HT-29 (cell line): ENCODE data around the gene ADI1. TPM values are rescaled to one million over a fixed set of nuclear protein-coding genes. Genes with fewer than 3 reads are reported as not detected.

ENCODE experiments used
- DNase-seq: peaks from one replicate; pipeline ENCODE4 v3.0.0-alpha.2; 2015; ENCODE audit warnings: low spot score
- total RNA-seq: library from RNA; depleted of rRNA; stranded (reverse); fragments of >200 nt; shearing (Covaris generic); gene quantifications from 2 replicates; pipeline ENCODE4 v1.2.3, GENCODE V29; 2014; rRNA removed

Gene ADI1
- 41.7 and 47.4 TPM in 2 replicates for total RNA-seq

GRCh38 chr2:3519255-3520205, at the start of gene ADI1:
Gene ADI1 (minus strand): TSS chr2:3519531. CDS start chr2:3519487, 44 bp downstream.
- DNase-seq: peak; percentile 70

DNA sequence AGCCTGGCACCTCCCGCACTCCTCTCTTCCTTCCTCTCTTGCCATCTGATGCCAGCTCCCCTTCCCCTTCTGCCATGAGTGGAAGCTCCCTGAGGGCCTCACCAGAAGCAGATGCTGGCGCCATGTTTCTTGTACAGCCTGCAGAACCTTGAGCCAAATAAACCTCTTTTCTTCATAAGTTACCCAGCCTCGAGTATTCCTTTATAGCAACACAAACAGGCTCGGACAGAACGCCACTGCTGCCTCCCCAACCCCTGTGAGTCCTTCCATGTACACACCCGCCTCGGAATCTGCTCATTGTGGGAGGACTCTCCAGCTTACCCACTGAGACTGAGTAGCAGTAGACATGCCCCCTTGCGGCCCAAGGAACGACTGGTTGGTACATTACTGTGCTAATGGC, 47.5 kb upstream of the ADI1 start:
- no peak for DNase-seq

- DNase-seq: no peak
Measured at GRCh38 chr2:3565117-3565516, 45.8 kb upstream of the ADI1 start.

DNA sequence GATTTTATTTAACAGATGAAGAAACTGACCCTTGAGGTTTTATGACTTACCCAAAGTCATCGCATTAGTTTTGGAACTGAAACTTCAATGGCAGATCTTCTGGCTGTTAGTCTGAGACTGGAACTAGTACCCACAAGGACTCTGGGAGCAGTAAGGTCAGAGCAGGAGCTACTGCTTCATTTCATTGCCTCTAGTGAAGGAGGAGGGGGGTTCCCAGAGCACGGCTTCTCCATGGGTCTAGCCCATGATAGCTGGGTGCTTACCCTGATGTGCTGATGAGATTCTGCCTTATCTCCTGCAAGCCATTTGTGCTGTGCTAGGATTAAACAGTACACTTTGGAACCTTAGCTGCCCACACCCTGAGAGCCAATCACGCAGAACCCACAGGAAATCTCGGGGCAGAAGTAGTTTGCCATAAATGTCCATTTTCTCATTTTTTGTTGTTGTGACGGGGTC, 44.2 kb upstream of the ADI1 start:
- no peak for DNase-seq

DNA sequence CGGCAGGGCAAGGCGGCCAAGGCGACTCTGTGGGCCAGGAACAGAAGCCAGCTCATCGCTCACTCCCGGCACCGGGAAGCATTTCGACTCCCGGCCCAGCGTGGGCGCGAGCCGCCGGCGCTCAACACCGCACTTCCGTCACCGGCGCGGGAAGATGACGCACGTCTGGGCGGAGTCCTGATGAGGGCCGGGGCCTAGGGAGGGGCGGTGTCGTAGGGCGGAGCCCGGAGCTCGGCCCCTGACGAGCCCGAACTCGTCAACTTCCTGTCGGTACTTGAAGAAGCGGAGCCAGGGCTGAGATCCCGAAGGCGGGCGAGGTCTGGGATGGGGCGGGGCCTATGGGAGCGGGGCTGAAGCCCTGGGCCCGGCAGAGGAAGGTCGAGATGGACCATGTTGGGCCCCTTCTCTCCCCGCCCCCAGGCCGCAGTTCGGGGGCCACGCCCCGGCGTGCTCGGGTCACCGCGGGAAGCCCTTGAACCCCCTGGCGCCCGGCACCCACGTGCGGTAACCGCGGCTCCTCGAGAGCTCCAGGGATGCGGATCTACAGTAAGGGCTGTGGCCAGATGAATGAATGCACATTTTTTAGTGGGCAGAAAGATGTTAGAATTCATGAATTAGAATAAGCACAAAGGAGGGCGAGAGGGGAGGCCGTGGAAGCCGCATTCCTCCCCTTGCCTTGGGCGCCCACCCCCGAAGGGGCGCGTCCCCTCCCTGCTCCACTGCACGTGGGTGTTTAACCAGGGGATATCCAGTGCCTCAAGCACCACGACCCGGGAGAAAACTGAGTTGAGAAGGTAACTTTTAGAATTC, 39.1 kb upstream of the ADI1 start, which contains the start of gene RNASEH1:
Gene RNASEH1, minus strand, starts transcription at position 129 of the 810 bp plus-strand sequence. Its CDS starts 73 bp downstream, at position 56.
- peak; percentile 98 for DNase-seq

DNA sequence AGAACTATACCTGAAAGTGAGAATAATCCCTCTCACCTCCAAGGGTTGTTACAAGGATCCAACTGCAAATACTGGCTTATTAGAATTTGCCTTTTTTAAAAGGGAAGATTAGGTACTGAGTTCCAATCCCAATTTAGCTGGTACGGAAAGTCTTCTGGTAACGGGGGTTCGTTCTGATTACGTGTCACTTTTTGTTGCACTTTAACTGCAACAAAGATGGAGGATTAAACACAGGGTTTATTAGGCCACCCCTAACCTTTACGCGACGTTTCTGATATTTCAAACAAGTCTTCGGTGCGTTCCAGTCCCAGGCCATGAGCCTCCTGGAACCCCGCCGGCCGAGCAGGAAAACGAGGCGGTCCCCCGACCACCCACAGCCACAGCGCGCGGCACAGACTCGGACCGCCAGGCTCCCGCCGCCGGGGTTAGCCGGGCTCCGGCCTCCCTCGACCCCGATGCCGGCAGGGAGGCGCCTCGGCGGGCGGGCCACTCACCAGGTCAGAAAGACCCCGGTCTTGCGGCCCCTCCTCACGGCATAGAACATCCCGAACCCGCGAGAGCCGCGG, 38.4 kb upstream of the ADI1 start:
- DNase-seq: peak; percentile 23

GRCh38 chr2:3553946-3554345, 34.6 kb upstream of the ADI1 start:
- no peak for DNase-seq

DNA sequence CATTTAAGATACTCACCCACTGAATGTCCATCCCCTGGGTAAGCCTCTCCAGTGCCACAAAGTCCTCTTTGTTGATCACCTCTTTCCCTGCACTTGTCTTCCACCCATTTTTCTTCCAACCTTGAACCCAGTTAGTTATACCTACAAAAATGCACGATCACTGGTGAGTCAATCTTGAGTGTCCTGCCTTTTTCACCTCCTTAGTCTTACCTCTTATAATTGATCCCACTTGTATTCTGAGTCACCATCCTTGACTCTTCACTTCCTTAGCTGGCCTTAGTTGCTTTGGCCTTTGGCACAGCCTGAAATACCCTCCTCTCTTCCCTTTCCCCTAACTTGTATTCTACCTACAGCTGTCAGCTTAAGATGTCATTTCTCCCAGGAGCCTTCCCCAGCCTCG, 28.6 kb upstream of the ADI1 start:
- no peak for DNase-seq

GRCh38 chr2:3545788-3546478, 26.6 kb upstream of the ADI1 start:
- no peak for DNase-seq

DNA sequence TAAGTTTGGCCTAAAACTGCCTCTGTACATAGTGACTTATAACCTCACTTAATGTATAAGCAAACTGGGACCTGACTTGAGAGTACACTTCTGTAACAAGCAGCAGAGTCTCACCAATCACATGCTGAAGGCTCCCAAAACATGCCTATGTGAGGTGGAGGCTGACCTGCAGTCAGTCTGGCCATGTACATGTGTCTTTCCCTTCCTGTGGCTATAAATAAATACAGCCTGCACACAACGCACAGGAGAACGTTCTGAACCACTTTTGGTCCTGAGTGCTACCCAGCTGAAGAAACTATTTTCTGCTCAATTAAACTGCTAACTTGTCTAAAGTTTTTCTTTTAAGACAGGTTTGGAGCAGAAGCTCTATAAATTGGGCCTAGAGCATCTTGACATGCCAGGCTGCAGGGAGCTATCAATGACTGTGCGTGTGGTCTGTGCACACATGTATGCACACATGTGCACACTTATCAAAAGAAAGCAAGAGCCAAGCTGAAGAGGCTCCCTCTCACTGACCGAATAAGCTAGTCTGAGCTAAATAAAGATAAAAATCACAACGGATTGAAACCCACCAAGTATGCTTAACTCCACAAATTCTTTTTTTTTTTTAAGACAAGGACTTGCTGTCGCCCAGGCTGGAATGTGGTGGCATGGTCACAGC, 23.8 kb upstream of the ADI1 start:
- no peak for DNase-seq

GRCh38 chr2:3542107-3542506, 22.8 kb upstream of the ADI1 start:
- no peak for DNase-seq

DNA sequence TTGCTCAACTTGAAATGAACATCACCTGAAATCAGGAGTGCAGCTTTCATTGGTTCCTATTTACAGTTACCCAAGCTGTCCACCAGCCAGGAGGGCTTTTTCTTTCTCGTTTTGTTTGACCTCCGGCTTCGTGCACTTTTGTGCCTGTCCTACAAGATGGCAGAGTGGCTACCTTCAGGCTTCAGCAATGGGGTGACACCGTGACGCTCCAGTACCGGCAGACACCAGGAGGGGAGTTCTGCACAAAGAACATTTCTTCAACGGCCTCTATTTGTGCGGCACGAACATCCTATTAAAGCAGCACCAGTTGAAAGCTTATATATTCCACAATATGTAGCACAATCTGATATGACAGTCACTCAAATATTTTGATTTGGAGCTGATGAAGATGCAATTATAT, 20.5 kb upstream of the ADI1 start:
- no peak for DNase-seq

- DNase-seq: peak; percentile 62
Measured at GRCh38 chr2:3536682-3537632, 17.6 kb upstream of the ADI1 start.

- DNase-seq: peak; percentile 77
Measured at GRCh38 chr2:3535794-3536681, 16.7 kb upstream of the ADI1 start.

DNA sequence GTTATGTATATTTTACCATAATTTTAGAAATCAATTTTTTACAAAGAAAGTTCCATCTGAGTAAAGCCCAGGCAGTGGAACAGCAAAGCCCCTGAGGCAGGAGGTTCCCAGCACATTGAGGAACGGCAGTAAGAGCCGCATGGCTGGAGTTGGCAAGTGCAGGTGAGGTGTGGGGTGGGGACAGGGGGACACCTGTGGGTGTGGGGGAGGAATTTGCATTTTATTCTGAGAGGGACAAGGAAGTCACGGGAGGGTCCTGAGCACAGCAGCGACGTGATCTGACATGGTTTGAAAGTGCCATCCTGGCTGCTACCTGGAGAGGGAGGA, 16.1 kb upstream of the ADI1 start:
- DNase-seq: no peak

DNA sequence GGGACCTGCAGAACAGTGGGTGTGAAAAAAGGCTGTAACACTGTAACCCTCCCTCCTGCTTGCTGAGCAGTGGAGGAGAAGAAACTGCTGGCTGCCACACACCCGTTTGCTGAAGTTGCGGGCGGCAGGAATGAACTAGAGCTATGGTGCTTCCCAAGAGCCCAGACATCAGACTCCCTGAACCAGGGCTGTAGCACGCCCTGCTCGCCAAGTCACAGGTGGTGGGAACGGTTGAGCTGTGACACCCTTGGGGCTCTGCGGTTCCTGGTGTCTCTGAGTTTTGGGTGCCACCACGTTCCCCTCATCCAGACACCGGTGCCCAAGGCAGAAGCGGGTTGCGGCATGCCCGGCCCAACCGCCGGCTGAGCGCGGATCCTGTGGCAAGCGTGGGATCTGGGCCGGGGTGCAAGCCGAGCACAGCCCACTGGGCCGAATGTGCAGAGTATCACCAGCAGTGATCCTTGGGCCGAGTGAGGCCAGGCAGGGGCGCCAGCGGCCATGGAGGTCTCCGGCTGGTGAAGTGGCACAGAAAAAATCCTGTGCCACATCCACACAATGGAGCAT, 15.0 kb upstream of the ADI1 start:
- no peak for DNase-seq

- no peak for DNase-seq
Measured at GRCh38 chr2:3533836-3534235, 14.5 kb upstream of the ADI1 start.

DNA sequence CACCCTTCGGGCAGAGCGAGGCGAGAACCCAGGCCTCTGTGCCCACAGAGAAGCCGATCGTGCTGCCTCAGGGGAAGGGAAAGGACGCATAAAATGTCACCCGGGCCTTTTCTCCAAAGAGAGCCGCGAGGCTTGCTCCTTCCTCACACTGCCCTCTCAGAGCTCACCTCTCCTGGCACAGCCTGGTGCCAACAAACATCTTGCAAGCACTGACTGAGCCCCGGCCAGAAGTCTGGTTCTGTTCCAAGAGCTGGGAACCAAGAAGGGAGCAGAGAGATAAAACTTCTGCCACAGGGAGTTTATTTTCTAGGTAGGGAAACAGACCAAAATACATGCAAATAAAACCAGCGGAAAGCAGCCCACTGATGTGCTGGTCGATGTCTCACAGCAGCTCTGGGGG, 13.6 kb upstream of the ADI1 start:
- DNase-seq: no peak
